Activated naive CD8-positive, alpha-beta T cell treated with anti-CD3 and anti-CD28 coated beads, Interleukin-2, amount 50 U/mL, for 24 hours (primary cell): ENCODE measurements around the gene HOMER3.

Experiments
- ATAC-seq: fragments of 150-1000 bp; cut with Tn5 transposase; one replicate; pipeline ENCODE4 v1.10.0; 2021
- DNase-seq: peaks from one replicate; pipeline ENCODE4 v3.0.0; 2021
- H3K27ac Mint-ChIP-seq: one replicate; pipeline ENCODE4 v1.8.0; 2021; ENCODE audit warnings: mild to moderate bottlenecking, mixed read lengths
- H3K27me3 Mint-ChIP-seq: one replicate; pipeline ENCODE4 v1.8.0; 2021; ENCODE audit warnings: mixed read lengths
- H3K36me3 Mint-ChIP-seq: one replicate; pipeline ENCODE4 v1.8.0; 2021; ENCODE audit warnings: low read depth, mixed read lengths
- H3K4me1 Mint-ChIP-seq: one replicate; pipeline ENCODE4 v1.8.0; 2021; ENCODE audit warnings: mixed read lengths
- H3K4me3 Mint-ChIP-seq: one replicate; pipeline ENCODE4 v1.8.0; 2021; ENCODE audit warnings: mild to moderate bottlenecking, moderate library complexity, mixed read lengths
- H3K9me3 Mint-ChIP-seq: one replicate; pipeline ENCODE4 v1.8.0; 2021; ENCODE audit warnings: mixed read lengths

HOMER3 gene

DNA sequence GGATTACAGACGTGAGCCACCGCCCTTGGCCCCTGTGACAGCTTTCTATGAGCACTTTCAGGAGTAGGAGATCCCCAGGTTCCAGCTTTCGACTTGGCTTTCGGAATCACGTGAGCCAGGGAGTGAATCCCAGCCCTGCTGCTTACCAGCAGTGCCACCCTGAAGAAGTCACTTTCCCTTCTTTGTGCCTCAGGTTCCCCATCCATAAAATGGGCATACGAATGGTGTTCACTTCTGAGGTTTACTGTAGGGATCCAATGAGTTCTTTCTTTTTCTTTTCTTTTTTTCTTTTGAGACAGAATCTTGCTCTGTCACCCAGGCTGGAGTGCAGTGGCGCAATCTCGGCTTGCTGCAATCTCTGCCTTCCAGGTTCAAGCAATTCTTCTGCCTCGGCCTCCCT lies 4.3 kb upstream of the HOMER3 start:
- H3K27me3 Mint-ChIP-seq: peaks cover 22% of the 10 kb centered on the region
- H3K36me3 Mint-ChIP-seq: no peaks in the 10 kb centered on the region
- DNase-seq (no peak), ATAC-seq (no peak)
- H3K9me3 Mint-ChIP-seq: no peaks in the 10 kb centered on the region
- no peak overlapping the region for H3K4me3 Mint-ChIP-seq
- H3K4me1 Mint-ChIP-seq: peaks cover 2% of the 10 kb centered on the region
- no peak overlapping the region for H3K27ac Mint-ChIP-seq

DNA sequence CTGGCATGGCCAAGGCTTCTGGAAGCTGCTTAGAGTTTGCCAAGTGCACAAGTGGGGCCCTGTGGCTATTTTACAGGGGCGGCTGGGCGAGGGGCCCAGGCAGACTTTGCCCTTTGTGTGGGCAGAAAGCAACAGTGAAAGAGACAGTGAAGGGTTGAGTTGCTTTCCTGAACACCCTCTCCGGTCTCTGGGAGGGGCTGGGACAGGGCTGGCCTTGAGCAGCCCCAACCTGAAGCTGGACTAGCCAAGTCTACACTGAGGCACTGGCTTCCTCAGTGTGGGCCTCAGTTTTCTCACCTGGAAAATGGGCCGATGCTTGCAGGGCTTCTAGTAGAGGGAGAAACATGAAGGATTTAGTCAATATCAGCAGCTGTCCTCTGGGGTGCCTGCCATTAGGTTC lies 2.4 kb upstream of the HOMER3 start:
- DNase-seq: no peak
- no peak for ATAC-seq
- Mint-ChIP-seq H3K9me3 (no peaks in the 10 kb centered on the region), H3K4me3 (no peak overlapping the region), H3K27me3 (peaks cover 34% of the 10 kb centered on the region), H3K4me1 (peaks cover 5% of the 10 kb centered on the region), H3K27ac (no peak overlapping the region), H3K36me3 (no peaks in the 10 kb centered on the region)

DNA sequence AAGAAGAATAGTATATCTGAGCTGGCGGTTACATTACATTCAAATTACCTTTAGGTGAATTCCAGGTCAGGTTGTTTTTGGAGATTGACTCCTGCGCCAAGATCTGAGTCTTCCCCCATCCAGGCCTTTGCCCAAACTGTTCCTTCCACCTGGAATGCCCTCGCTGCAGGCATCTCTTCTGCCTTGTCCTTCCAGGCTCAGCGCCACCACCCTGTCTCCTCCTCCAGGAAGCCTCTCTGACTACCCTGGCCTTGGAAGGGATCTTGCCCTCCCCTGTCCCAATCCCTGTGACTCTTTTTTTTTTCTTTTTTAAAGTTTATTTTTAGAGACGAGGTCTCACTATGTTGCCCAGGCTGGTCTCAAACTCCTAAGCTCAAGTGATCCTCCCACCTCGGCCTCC lies 1.7 kb upstream of the HOMER3 start:
- no peaks in the 10 kb centered on the region for H3K36me3 Mint-ChIP-seq
- peaks cover 34% of the 10 kb centered on the region for H3K27me3 Mint-ChIP-seq
- no peak overlapping the region for H3K27ac Mint-ChIP-seq
- H3K9me3 Mint-ChIP-seq: no peaks in the 10 kb centered on the region
- peaks cover 5% of the 10 kb centered on the region for H3K4me1 Mint-ChIP-seq
- ATAC-seq: no peak
- no peak for DNase-seq
- H3K4me3 Mint-ChIP-seq: no peak overlapping the region

DNA sequence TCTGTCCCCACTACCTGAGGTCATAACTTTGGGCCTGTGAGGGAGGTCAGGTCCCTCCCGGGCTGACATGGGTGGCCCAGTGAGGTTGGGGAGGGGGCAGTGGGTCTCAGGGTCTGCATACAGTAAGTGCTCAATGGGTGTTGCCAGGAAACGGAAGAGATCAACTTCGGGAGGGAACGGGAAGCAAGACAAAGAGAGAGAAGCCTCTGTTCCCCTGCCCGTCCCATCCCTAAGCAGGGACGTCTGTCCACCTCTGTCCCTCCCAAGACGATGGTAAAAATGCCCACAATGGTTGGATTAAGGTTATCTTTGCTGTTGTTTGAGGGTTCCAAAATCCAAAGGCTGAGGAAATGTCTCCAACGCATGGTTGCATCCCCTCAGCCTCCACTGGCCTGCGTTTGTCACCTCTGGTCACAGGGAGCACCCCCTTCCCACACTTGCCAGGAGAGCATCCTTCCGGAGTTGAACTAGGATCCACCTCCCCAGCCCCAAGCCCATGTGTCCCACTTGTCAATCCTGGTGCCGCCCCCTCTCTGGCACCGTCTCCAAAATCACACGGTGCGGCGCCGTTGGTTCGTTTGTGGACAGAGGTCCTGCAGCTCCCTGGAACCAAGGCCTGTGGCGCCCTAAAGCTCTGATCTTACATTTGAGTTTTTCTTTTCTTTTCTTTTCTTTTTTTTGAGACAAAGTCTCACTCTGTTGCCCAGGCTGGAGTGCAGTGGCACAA lies 774 bp upstream of the HOMER3 start:
- Mint-ChIP-seq H3K4me1 (peaks cover 5% of the 10 kb centered on the region), H3K4me3 (peak overlapping the region; percentile 14), H3K27ac (no peak overlapping the region), H3K27me3 (peaks cover 36% of the 10 kb centered on the region), H3K36me3 (no peaks in the 10 kb centered on the region), H3K9me3 (no peaks in the 10 kb centered on the region)
- ATAC-seq (no peak), DNase-seq (no peak)

DNA sequence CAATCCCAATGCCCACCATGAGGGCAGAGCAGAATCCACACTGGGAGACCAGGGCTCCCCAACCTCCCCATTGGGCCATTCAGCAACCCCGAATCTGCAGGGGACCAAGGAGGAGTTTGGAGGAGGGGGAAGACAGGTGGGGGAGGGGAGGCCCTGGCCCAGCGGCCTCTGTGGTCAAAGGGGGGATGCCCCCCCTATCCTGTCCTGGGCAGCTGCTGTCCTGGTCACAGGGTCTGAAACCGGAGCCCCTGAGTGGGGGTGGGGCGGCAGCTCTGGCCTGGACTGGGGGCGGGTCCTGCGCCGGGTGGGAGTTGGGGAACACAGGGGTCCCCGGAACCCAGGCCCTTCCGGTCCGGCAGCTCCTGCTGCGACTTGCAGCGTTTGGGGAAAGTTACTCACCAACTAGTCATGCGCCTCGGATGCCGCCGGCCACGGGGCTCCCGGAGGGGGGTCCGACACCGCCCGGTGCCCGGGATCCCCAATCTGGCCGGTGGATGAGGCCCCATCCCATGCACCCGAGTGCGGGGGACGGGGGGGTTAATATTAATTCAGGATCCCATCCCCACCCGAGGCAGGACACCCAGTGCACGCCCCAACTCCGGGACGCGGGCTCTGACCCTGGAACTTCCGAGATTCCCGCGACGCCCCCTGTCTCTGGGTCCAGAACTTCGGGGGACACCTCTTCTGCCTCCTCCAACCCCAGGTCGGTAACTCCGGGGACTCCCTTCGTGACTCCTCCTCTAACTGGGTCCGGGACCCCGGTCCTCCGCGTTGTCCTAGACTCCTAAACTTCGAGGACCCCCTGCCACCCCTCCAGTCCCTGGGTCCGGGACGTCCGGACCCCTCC lies 872 bp downstream of the HOMER3 start:
- peaks cover 33% of the 10 kb centered on the region for H3K27me3 Mint-ChIP-seq
- H3K36me3 Mint-ChIP-seq: no peaks in the 10 kb centered on the region
- peak; percentile 37 for DNase-seq
- H3K4me3 Mint-ChIP-seq: peak overlapping the region; percentile 70
- no peaks in the 10 kb centered on the region for H3K9me3 Mint-ChIP-seq
- H3K4me1 Mint-ChIP-seq: peaks cover 5% of the 10 kb centered on the region
- no peak overlapping the region for H3K27ac Mint-ChIP-seq
- no peak for ATAC-seq

DNA sequence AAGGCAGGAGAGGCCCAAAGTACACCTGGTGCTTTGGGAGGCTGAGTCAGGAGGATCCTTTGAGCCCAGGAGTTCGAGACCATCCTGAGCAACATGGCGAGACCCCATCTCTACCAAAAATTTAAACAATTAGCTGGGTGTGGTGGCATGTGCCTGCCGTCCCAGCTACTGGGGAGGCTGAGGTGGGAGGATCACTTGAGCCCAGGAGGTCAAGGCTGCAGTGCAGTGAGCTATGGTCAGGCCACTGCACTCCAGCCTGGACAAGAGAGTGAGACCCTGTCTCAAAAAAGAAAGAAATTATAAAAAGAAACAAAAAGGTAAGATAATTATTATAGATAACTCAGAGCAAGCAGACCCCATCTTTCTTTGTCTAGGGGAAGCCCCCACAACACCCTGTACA lies 1.9 kb downstream of the HOMER3 start:
- H3K4me3 Mint-ChIP-seq: peak overlapping the region; percentile 52

DNA sequence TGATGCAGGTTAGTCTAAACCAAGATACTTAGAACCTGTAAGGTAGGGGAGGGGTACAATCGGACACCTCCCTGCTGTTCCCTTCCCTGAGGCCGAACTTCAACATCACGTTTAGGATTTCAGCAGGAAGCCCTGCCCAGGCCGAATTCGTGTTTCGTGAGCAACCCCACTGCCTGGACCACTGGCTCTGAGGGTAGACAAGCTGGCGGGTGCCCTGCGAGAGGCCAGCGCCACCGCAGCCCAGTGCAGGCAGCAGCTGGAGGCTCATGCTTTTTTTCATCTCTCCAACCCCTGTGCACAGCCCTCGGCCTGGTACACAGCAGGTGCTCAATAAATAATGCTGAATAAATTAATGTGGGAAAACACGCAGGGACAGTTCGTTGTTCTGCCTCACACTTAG lies 7.7 kb downstream of the HOMER3 start:
- H3K36me3 Mint-ChIP-seq: no peaks in the 10 kb centered on the region
- H3K4me3 Mint-ChIP-seq: no peak overlapping the region
- H3K4me1 Mint-ChIP-seq: peaks cover 4% of the 10 kb centered on the region
- H3K27me3 Mint-ChIP-seq: peaks cover 15% of the 10 kb centered on the region
- ATAC-seq (no peak), DNase-seq (no peak)
- no peaks in the 10 kb centered on the region for H3K9me3 Mint-ChIP-seq
- no peak overlapping the region for H3K27ac Mint-ChIP-seq

More for the DNA sequence above, 1.9 kb downstream of the HOMER3 start:
- no peaks in the 10 kb centered on the region for H3K36me3 Mint-ChIP-seq
- no peak overlapping the region for H3K27ac Mint-ChIP-seq
- DNase-seq: no peak
- H3K9me3 Mint-ChIP-seq: no peaks in the 10 kb centered on the region
- ATAC-seq: no peak
- peaks cover 35% of the 10 kb centered on the region for H3K27me3 Mint-ChIP-seq
- H3K4me1 Mint-ChIP-seq: peaks cover 5% of the 10 kb centered on the region

DNA sequence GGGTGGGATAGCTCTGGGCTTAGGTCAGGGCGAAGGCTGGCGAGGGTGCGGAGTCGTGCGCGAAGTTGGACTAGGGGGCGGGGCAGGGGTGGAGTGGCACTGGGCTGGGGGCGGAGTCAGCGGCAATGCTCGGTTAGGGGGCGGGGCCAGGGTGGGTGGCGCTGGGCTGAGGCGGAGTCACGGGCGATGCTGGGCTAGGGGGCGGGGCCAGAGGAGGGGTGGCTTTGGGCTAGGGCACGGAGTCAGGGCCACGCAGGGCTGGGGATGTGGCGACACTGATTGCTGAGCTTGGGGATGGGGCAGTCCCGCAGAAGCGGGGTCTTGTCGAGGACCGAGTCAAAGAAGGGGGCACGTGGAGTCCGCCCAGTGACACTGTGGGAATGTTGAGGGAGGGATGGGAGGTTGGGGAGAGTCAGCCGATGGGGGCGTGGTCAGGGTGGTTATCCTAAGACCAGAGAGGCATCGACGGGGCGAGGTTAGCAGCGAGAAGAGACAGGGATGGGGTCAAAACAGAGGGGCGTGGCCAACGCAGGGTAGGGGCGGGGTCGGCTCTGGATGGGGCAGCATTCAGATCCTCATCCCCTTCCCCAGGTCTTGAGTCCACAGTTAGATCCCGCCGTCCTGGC lies 8.7 kb downstream of the HOMER3 start:
- H3K4me1 Mint-ChIP-seq: peaks cover 4% of the 10 kb centered on the region
- H3K36me3 Mint-ChIP-seq: peaks cover under 1% of the 10 kb centered on the region
- ATAC-seq (peak; percentile 84), DNase-seq (peak; percentile 89)
- H3K4me3 Mint-ChIP-seq: peak overlapping the region; percentile 72
- peaks cover 13% of the 10 kb centered on the region for H3K27me3 Mint-ChIP-seq
- H3K27ac Mint-ChIP-seq: no peak overlapping the region
- H3K9me3 Mint-ChIP-seq: no peaks in the 10 kb centered on the region

DNA sequence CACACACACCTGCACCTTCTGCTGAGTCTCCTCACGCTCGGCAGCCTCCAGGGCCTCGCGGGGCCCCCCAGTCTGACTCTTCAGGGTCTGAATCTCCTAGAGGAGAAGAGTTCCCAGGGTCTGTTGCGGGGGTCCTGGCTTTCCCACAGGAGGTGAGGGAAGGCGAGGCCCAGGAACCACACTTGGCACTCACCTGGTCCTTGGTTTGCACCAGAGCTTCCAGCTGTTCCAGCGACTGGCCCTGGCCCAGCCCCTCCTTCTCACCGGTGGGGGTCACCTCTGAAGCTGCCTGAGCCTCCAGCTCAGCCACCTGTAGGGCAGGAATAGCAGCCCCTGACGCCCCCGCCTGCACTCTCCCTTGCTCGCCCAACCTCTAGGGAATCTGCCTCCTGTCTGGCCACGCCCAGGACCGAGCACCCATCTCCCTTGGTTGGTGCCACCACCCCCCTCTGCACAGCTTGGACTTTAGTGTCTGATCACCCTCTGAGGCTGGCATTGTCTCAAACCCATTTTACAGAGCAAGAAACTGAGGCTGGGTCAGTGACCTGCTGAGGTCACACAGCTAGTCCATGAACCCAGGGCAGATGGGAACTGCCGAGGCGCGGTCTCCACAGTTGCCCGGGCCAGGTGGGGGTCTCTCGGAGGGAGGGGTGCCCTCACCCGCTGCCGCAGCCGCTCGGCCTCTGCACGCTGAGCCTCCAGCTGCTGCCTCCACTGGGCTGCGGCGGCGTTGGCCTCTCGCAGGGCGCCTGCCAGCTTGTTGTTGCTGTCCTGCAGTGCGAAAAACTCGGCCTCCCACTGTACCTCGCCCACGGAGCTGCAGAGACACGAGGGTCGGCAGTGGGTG lies 9.5 kb downstream of the HOMER3 start:
- ATAC-seq (no peak), DNase-seq (no peak)
- Mint-ChIP-seq H3K27me3 (peaks cover 13% of the 10 kb centered on the region), H3K4me1 (peaks cover 4% of the 10 kb centered on the region), H3K9me3 (no peaks in the 10 kb centered on the region), H3K27ac (no peak overlapping the region), H3K36me3 (peaks cover 3% of the 10 kb centered on the region), H3K4me3 (no peak overlapping the region)

DNA sequence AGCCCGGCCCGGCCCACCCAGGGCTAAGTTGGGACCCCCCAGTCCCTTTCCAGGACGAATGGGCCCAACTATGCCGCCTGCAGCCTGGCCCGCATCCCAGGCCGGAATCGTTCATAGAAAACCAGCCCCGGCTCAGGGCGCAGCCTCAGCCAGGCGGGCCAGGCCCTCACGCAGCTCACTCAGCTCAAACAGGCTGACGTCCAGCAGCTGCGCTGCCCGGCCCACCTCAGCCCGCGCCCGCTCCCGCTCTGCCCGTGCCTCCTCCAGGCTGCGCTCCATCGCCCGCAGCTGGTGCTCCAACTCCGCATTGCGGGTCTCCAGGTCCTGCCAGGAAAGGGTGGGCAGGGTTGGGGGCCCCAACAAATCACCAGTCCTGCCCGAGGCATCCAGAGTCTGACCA lies 11.7 kb downstream of the HOMER3 start:
- no peak for ATAC-seq
- peaks cover 15% of the 10 kb centered on the region for H3K36me3 Mint-ChIP-seq
- H3K27ac Mint-ChIP-seq: no peak overlapping the region

DNA sequence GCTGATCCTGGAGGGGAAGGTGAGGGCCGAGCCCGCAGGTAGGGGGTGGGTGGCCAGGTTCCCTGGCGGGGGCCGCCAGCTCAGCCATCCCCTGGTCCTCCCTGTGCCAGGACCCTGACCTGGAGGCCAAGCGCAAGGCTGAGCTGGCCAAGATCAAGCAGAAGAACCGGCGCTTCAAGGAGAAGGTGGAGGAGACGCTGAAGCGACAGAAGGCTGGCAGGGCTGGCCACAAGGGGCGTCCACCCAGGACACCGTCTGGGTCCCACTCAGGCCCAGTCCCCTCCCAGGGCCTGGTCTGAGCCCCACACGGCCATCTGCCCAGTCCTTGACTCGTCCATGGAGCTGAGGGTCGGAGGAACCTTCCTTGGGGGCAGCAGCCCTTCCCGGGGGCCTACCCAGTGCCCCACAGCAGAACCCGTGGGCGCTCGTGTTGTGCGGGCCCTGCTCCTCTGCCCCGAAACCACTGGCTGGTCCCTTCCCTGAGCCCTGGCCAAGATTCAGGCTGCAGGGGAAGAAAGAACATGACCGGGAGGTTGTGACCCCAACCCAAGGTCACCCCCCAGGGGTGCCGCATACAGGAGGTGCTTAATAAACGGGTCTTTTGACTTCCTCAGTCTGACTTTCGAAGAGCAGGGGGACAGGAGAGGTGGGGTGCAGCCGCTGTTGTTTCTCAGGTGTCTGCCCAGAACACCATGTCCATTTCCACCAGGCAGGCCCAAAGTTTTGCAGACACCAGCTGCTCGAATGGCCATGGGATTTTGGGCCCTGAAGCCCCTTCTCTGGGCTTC lies 12.8 kb downstream of the HOMER3 start:
- no peak for ATAC-seq
- H3K36me3 Mint-ChIP-seq: peaks cover 21% of the 10 kb centered on the region

More for the DNA sequence above, 11.7 kb downstream of the HOMER3 start:
- Mint-ChIP-seq H3K4me1 (peaks cover 4% of the 10 kb centered on the region), H3K4me3 (no peak overlapping the region), H3K9me3 (no peaks in the 10 kb centered on the region), H3K27me3 (peaks cover 13% of the 10 kb centered on the region)
- no peak for DNase-seq

DNA sequence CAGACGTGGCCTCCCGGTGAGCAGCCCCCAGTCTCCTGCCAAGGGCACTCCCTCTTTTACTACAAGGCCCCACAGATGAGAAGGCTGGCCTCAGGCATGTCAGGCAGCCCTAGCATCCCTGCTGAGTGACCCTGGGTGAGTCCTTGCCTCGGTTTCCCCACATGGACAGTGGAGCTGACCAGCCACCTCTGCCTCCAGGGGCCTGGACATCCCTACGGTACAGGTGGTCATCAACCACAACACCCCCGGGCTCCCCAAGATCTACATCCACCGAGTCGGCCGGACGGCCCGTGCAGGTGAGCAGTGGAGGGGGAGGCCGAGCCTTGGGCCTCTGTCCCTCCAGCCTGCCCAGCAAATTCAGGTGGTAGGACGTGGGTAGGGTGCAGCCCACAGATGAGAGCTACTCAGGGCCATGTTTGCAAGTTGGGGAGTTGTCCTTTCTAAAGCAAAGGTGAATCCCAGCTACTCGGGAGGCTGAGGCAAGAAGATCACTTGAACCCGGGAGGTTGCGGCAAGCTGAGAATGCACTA lies 16.3 kb downstream of the HOMER3 start:
- Mint-ChIP-seq H3K4me1 (peaks cover 15% of the 10 kb centered on the region), H3K36me3 (peaks cover 40% of the 10 kb centered on the region), H3K27me3 (no peaks in the 10 kb centered on the region), H3K9me3 (no peaks in the 10 kb centered on the region), H3K4me3 (no peak overlapping the region), H3K27ac (no peak overlapping the region)
- ATAC-seq: no peak
- DNase-seq: no peak

More for the DNA sequence above, 12.8 kb downstream of the HOMER3 start:
- H3K4me3 Mint-ChIP-seq: no peak overlapping the region
- DNase-seq: no peak
- peaks cover 2% of the 10 kb centered on the region for H3K27me3 Mint-ChIP-seq
- H3K9me3 Mint-ChIP-seq: no peaks in the 10 kb centered on the region
- H3K4me1 Mint-ChIP-seq: peaks cover 3% of the 10 kb centered on the region
- no peak overlapping the region for H3K27ac Mint-ChIP-seq

DNA sequence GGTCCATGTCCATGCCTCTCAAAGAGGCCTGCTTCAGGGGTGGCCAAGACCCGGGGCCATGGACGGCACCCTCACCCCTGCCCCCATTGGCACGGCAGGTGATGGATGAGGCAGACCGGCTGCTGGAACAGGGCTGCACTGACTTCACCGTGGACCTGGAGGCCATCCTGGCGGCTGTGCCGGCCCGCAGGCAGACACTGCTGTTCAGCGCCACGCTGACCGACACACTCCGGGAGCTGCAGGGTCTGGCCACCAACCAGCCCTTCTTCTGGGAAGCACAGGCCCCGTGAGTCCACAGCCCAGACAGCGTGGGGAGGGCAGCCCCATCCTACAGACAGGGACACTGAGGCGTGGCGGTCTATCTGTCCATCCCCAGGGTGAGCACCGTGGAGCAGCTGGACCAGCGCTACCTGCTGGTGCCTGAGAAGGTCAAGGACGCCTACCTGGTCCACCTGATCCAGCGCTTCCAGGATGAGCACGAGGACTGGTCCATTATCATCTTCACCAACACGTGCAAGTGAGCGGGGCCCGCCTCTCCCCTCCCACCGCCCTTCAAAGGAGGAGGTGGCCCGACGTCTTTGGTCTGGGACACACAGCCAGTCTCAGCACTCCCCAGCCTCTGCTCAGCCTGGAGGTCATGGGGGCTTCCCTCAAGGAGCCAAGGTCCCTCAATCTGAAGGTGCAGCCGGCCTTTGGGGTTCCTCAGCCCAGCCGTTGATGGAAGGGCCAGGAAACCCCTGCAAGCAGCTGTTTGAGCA lies 18.6 kb downstream of the HOMER3 start:
- no peak for DNase-seq
- peaks cover 49% of the 10 kb centered on the region for H3K36me3 Mint-ChIP-seq
- no peak overlapping the region for H3K4me3 Mint-ChIP-seq
- H3K27me3 Mint-ChIP-seq: peaks cover 3% of the 10 kb centered on the region
- ATAC-seq: no peak
- H3K9me3 Mint-ChIP-seq: no peaks in the 10 kb centered on the region
- H3K4me1 Mint-ChIP-seq: peaks cover 34% of the 10 kb centered on the region
- no peak overlapping the region for H3K27ac Mint-ChIP-seq
